ENCODE results near the gene ANKRD11. TPM values are rescaled to one million over a fixed set of nuclear protein-coding genes. Genes with fewer than 3 reads are reported as not detected.

ANKRD11 gene
- total RNA-seq, 1 experiment from 2014 or later: 297 TPM

GRCh38 chr16:89312598-89313299, 177.6 kb downstream of the ANKRD11 start:
- DNase-seq: no peak
- intact Hi-C loops (cut with micrococcal nuclease; ENCODE audit: unreplicated experiment): no loop called here
- H3K27ac Mint-ChIP-seq (ENCODE audit: unreplicated experiment): no peak overlapping the region
- no peak for TF ChIP-seq CTCF (IDR thresholded peaks at IDR 0.05; ENCODE audit: insufficient read depth in 1 of 2, low read depth in 1 of 2, low read length in 1 of 2, severe bottlenecking in 1 of 2, unreplicated experiment in 1 of 2)
- no peak overlapping the region for H3K4me3 Mint-ChIP-seq (ENCODE audit: unreplicated experiment)
- peaks cover 97% of the 10 kb centered on the region for H3K36me3 Mint-ChIP-seq (ENCODE audit: insufficient read depth, unreplicated experiment)
- H3K27me3 ChIP-seq (replicated peaks; ENCODE audit: control insufficient read depth, insufficient read depth, low read length): no peaks in the 10 kb centered on the region
- H3K4me3 ChIP-seq (ENCODE audit: low read depth, low read length): no peak overlapping the region
- no peaks in the 10 kb centered on the region for H3K9me3 Mint-ChIP-seq (ENCODE audit: unreplicated experiment)
- H3K36me3 ChIP-seq (ENCODE audit: control insufficient read depth, insufficient read depth, low read length): peaks cover 6% of the 10 kb centered on the region
- no peaks in the 10 kb centered on the region for H3K9me3 ChIP-seq
- no TSS peak for BruUV-seq (replicated peaks)
- CTCF ChIA-PET: no interaction called here
- H3K4me1 ChIP-seq: no peaks in the 10 kb centered on the region
- H3K27me3 Mint-ChIP-seq (ENCODE audit: insufficient read depth, unreplicated experiment): no peaks in the 10 kb centered on the region
- POLR2A ChIA-PET: no interaction called here
- H3K4me1 Mint-ChIP-seq (ENCODE audit: low read depth, unreplicated experiment): peaks cover 17% of the 10 kb centered on the region

DNA sequence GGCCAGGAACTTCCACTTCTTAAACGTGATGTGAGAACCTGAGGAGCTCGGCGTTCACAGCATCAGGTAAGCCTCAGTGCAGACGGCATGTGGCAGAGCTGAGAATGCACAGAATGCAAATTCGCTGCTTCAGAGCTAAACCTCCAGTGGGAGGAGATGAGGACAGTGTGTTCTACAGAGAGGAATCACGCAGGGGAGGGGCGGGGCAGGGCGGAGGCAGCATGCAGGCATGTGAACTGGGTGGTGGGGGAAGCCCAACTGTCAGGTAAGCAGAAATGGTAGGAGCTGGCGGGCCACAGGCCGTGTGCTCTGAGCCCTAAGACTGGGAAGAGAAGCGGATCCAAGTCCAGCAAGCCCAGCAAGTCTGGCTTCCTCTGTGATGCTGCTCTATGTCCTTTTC, 178.2 kb downstream of the ANKRD11 start:
- POLR2A ChIA-PET: no interaction called here
- H3K27me3 ChIP-seq (replicated peaks; ENCODE audit: control insufficient read depth, insufficient read depth, low read length): no peaks in the 10 kb centered on the region
- peaks cover 97% of the 10 kb centered on the region for H3K36me3 Mint-ChIP-seq (ENCODE audit: insufficient read depth, unreplicated experiment)

DNA sequence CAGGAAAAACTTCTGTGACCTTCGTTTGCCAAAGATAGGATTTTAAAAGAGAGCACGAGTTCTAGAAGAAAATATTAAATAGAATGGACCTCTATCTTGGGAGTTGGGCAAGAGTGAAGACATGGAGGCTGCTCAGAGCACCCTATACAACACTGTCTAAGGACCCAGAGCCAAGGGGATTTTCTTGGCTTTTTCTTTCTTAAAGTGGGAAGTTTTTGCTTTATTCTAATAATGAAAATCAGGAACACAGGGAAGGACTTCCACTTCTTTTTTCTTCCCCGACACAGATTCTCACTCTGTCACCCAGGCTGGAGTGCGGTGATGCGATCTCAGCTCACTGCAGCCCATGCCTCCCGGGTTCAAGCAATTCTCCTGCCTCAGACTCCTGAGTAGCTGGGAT, 178.7 kb downstream of the ANKRD11 start:
- H3K27ac Mint-ChIP-seq (ENCODE audit: unreplicated experiment): no peak overlapping the region

More for the DNA sequence above, 178.2 kb downstream of the ANKRD11 start:
- H3K27ac Mint-ChIP-seq (ENCODE audit: unreplicated experiment): no peak overlapping the region
- H3K27me3 Mint-ChIP-seq (ENCODE audit: insufficient read depth, unreplicated experiment): no peaks in the 10 kb centered on the region
- H3K4me1 ChIP-seq: no peaks in the 10 kb centered on the region
- no peak for TF ChIP-seq CTCF (IDR thresholded peaks at IDR 0.05; ENCODE audit: insufficient read depth in 1 of 2, low read depth in 1 of 2, low read length in 1 of 2, severe bottlenecking in 1 of 2, unreplicated experiment in 1 of 2)
- H3K4me3 ChIP-seq (ENCODE audit: low read depth, low read length): no peak overlapping the region
- BruUV-seq (replicated peaks): no TSS peak
- peaks cover 15% of the 10 kb centered on the region for H3K4me1 Mint-ChIP-seq (ENCODE audit: low read depth, unreplicated experiment)
- H3K9me3 ChIP-seq: no peaks in the 10 kb centered on the region
- intact Hi-C loops (cut with micrococcal nuclease; ENCODE audit: unreplicated experiment): no loop called here
- H3K9me3 Mint-ChIP-seq (ENCODE audit: unreplicated experiment): no peaks in the 10 kb centered on the region
- DNase-seq: no peak
- no peak overlapping the region for H3K4me3 Mint-ChIP-seq (ENCODE audit: unreplicated experiment)
- CTCF ChIA-PET: no interaction called here
- peaks cover 7% of the 10 kb centered on the region for H3K36me3 ChIP-seq (ENCODE audit: control insufficient read depth, insufficient read depth, low read length)

More for the DNA sequence above, 178.7 kb downstream of the ANKRD11 start:
- Mint-ChIP-seq H3K9me3 (ENCODE audit: unreplicated experiment) (no peaks in the 10 kb centered on the region), H3K4me3 (ENCODE audit: unreplicated experiment) (no peak overlapping the region), H3K4me1 (ENCODE audit: low read depth, unreplicated experiment) (peaks cover 10% of the 10 kb centered on the region), H3K36me3 (ENCODE audit: insufficient read depth, unreplicated experiment) (peaks cover 97% of the 10 kb centered on the region), H3K27me3 (ENCODE audit: insufficient read depth, unreplicated experiment) (no peaks in the 10 kb centered on the region)
- no peak for DNase-seq
- no TSS peak for BruUV-seq (replicated peaks)
- no peak overlapping the region for H3K4me3 ChIP-seq (ENCODE audit: low read depth, low read length)
- CTCF ChIA-PET: no interaction called here
- TF ChIP-seq CTCF (IDR thresholded peaks at IDR 0.05; ENCODE audit: insufficient read depth in 1 of 2, low read depth in 1 of 2, low read length in 1 of 2, severe bottlenecking in 1 of 2, unreplicated experiment in 1 of 2): no peak
- no peaks in the 10 kb centered on the region for H3K4me1 ChIP-seq
- POLR2A ChIA-PET: no interaction called here
- peaks cover 5% of the 10 kb centered on the region for H3K36me3 ChIP-seq (ENCODE audit: control insufficient read depth, insufficient read depth, low read length)
- no peaks in the 10 kb centered on the region for H3K9me3 ChIP-seq
- no peaks in the 10 kb centered on the region for H3K27me3 ChIP-seq (replicated peaks; ENCODE audit: control insufficient read depth, insufficient read depth, low read length)
- intact Hi-C loops (cut with micrococcal nuclease; ENCODE audit: unreplicated experiment): no loop called here

All from Caco-2 (cell line).